ENCODE data around the gene YPEL2. TPM values are rescaled to one million over a fixed set of nuclear protein-coding genes. Genes with fewer than 3 reads are reported as not detected.

Gene YPEL2
- total RNA-seq, 2 donors from 2014 or later = 26.7 to 27.0 TPM

- 4 to 8% methylated on average over 1 of the region's 1 CpG for WGBS, 2 donors
- Histone ChIP-seq H3K27me3 (no peaks in the 10 kb centered on the region), H3K4me3 (no peak overlapping the region), H3K27ac (no peak overlapping the region), H3K36me3 (replicated peaks in 1 of 2; ENCODE audit: insufficient read depth in 1 of 2, low read depth in 2 of 2) (no peaks in the 10 kb centered on the region), H3K4me1 (peaks cover 35% of the 10 kb centered on the region), H3K9me3 (no peaks in the 10 kb centered on the region)
- TF ChIP-seq, protein P1, sequence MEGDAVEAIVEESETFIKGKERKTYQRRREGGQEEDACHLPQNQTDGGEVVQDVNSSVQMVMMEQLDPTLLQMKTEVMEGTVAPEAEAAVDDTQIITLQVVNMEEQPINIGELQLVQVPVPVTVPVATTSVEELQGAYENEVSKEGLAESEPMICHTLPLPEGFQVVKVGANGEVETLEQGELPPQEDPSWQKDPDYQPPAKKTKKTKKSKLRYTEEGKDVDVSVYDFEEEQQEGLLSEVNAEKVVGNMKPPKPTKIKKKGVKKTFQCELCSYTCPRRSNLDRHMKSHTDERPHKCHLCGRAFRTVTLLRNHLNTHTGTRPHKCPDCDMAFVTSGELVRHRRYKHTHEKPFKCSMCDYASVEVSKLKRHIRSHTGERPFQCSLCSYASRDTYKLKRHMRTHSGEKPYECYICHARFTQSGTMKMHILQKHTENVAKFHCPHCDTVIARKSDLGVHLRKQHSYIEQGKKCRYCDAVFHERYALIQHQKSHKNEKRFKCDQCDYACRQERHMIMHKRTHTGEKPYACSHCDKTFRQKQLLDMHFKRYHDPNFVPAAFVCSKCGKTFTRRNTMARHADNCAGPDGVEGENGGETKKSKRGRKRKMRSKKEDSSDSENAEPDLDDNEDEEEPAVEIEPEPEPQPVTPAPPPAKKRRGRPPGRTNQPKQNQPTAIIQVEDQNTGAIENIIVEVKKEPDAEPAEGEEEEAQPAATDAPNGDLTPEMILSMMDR (IDR thresholded peaks at IDR 0.05) = no peak
- TF ChIP-seq POLR2A (IDR thresholded peaks at IDR 0.05) = no peak
- ATAC-seq (no peak), DNase-seq (peak in 3 of 4 donors; percentile 26 to 56 (median 35))
- intact Hi-C loops (cut with DNase I) = no loop called here
Observed at GRCh38 chr17:59292174-59292523, 39.3 kb upstream of the YPEL2 start.

GRCh38 chr17:59296190-59296589 is 35.3 kb upstream of the YPEL2 start:
- Histone ChIP-seq H3K4me3 (no peak overlapping the region), H3K9me3 (no peaks in the 10 kb centered on the region), H3K36me3 (replicated peaks in 1 of 2; ENCODE audit: insufficient read depth in 1 of 2, low read depth in 2 of 2) (no peaks in the 10 kb centered on the region), H3K27me3 (no peaks in the 10 kb centered on the region), H3K4me1 (peaks cover 50% of the 10 kb centered on the region), H3K27ac (peak overlapping the region; percentile 64 to 91 (median 82))
- ATAC-seq = no peak
- TF ChIP-seq POLR2A (IDR thresholded peaks at IDR 0.05) = no peak
- TF ChIP-seq, protein P1 (IDR thresholded peaks at IDR 0.05) = no peak
- WGBS, 2 donors = 59 to 66% methylated on average over 2 of the region's 2 CpGs
- intact Hi-C loops (cut with DNase I) = no loop called here
- DNase-seq = no peak

- Histone ChIP-seq H3K4me1 (peaks cover 41% of the 10 kb centered on the region), H3K36me3 (replicated peaks in 1 of 2; ENCODE audit: insufficient read depth in 1 of 2, low read depth in 2 of 2) (no peaks in the 10 kb centered on the region), H3K9me3 (no peaks in the 10 kb centered on the region), H3K27ac (peak overlapping the region in 2 of 4 donors; percentile 83 to 91), H3K4me3 (no peak overlapping the region), H3K27me3 (no peaks in the 10 kb centered on the region)
- DNase-seq (no peak), ATAC-seq (no peak)
- intact Hi-C loops (cut with DNase I) = no loop called here
- TF ChIP-seq, protein P1 (IDR thresholded peaks at IDR 0.05) = no peak
- no peak for TF ChIP-seq POLR2A (IDR thresholded peaks at IDR 0.05)
- WGBS, 2 donors = 59 to 60% methylated on average over 2 of the region's 2 CpGs
Observed at GRCh38 chr17:59298521-59298920, 32.9 kb upstream of the YPEL2 start.

DNA sequence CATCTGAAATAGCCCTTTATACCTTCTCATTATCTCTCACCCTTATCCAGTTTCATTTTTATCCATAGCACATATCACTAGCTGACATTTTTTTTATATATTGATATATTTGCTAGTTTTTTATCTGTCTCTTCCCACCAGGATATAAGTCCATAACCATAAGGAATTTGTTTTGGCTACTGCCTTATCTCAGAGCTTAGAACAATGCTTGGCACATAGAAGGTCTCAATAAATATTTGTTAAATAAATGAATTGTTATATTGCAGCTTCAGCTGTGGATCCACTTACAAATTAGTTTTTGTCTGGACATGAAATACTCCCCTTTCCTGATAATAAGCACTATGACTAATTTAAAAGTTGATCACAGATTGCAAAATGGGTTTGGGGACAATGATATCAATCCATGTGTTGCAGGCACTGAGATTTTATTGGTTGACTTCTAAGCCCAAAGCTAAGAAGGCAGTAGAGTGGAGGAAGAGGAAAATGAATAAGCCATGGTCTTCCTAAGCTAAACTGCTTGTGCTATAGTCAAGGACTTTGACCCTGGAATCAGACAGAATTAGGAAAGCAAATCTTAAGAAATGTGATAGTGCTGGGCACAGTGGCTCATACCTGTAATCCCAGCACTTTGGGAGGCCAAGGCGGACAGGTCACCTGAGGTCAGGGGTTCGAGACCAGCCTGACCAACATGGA is 31.9 kb upstream of the YPEL2 start:
- no peaks in the 10 kb centered on the region for H3K27me3 ChIP-seq
- H3K4me1 ChIP-seq = peaks cover 41% of the 10 kb centered on the region
- TF ChIP-seq, protein P1 (IDR thresholded peaks at IDR 0.05) = no peak
- TF ChIP-seq POLR2A (IDR thresholded peaks at IDR 0.05) = no peak
- intact Hi-C loops (cut with DNase I) = no loop called here
- no peaks in the 10 kb centered on the region for H3K36me3 ChIP-seq (replicated peaks in 1 of 2; ENCODE audit: insufficient read depth in 1 of 2, low read depth in 2 of 2)
- no peak for ATAC-seq
- DNase-seq = no peak
- peak overlapping the region in 3 of 4 donors; percentile 7 to 91 (median 13) for H3K27ac ChIP-seq
- H3K4me3 ChIP-seq = no peak overlapping the region
- no peaks in the 10 kb centered on the region for H3K9me3 ChIP-seq
- WGBS, 2 donors = 50 to 59% methylated on average over 2 of the region's 2 CpGs

GRCh38 chr17:59300941-59301340 is 30.5 kb upstream of the YPEL2 start:
- Histone ChIP-seq H3K36me3 (replicated peaks in 1 of 2; ENCODE audit: insufficient read depth in 1 of 2, low read depth in 2 of 2) (no peaks in the 10 kb centered on the region), H3K27me3 (no peaks in the 10 kb centered on the region), H3K4me3 (no peak overlapping the region), H3K27ac (no peak overlapping the region), H3K4me1 (peaks cover 41% of the 10 kb centered on the region), H3K9me3 (no peaks in the 10 kb centered on the region)
- no peak for DNase-seq
- WGBS, 2 donors = 83 to 91% methylated on average over 5 of the region's 5 CpGs
- intact Hi-C loops (cut with DNase I) = no loop called here
- ATAC-seq = no peak
- TF ChIP-seq POLR2A (IDR thresholded peaks at IDR 0.05) = no peak
- TF ChIP-seq, protein P1 (IDR thresholded peaks at IDR 0.05) = no peak

Data from body of pancreas (tissue), 4 donors.